ENCODE measurements around the gene MTHFR. TPM values are rescaled to one million over a fixed set of nuclear protein-coding genes. Genes with fewer than 3 reads are reported as not detected.

MTHFR gene
- 3.9 to 4.9 TPM (median 4.0 TPM) in 5 replicates for total RNA-seq (2022; extraction: Qiagen RNA extraction; ENCODE audit: low read depth)

DNA sequence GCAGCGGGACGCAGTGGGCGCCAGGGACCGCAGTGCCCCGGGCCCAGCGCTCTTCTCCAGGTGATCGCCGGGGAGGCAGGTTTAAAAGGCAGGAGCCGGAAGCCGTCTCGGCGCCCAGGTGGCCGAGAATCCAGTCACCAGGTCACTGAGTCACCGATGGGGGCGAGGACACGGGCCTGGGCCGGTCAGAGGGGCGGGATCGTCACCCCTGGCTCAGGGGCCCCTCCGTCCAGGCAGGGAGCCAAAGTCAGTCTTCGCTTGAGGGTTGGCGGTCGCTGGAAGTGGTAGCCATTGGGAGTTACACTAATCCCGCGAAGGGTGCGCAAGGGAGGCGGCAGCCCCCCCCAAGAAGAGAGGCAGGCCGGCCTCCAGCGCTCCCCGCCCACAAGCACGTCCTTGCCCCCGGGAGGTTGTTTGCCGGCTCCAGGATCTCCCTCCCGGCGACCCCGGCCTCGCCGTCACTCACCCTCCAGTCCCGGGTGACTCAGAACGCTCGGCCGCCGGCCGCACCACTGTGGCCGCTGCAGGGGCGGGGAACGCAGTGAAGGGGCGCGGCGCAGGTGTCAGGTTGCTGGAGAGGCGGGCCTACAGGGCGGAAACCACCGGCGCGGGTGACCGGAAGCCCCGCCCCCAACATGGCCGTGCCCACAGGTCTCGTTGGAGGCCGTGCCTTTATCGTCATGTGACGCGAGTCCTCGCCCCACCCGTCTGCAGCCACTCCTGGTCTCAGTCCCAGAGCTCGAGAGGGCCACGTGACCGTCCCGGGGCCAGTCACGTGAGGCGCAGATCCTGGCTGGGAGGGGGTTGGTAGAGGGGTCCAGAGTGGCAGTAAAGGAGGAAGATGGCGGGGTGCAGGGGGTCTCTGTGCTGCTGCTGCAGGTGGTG, at the start of gene MTHFR, which contains the start of gene CLCN6:
Gene MTHFR, minus strand, starts transcription at position 543 of the 885 bp plus-strand sequence. CDS start 2,848 bp downstream, outside the sequence.
Gene CLCN6, plus strand, starts transcription at position 770 of the 885 bp plus-strand sequence. Its CDS starts 72 bp downstream, at position 842.

DNA sequence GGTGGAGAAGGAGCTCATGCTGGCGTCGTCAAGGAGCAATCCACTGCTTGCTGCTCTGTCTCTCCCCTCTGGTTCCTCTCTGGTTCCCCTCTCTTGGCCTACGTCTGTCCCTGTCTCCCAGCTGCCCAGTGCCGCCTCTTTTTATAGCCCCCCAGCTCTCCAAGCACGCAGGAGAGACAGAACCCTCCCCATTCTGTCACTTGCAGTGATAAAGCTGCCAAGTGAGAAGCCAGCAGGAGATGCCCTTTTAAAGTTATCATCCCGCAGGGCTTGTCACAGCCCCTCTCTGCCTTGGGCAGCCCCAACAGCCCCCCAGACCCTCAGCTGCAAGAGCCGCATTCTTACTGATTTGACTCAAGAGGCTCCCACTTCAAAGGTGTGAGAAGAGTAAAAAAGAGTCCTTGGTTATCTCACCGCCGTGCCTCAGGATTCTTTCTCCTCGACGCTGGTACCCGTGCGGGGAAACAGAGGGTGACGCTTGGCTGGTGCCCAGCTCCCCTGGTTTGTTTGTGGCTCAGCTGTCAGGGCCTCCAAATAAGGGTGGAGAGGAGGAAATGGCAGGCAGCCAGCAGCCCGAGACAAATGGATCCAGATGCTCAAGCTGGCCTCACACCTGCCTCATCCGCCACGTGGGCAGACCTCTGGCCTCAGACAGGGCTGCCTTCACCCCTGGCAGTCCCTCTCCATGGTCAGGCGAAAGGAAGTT, 42.1 kb upstream of the MTHFR start, which contains the start of gene NPPA:
Gene NPPA, minus strand, starts transcription at position 117 of the 706 bp plus-strand sequence. Its CDS starts 99 bp downstream, at position 18.

DNA sequence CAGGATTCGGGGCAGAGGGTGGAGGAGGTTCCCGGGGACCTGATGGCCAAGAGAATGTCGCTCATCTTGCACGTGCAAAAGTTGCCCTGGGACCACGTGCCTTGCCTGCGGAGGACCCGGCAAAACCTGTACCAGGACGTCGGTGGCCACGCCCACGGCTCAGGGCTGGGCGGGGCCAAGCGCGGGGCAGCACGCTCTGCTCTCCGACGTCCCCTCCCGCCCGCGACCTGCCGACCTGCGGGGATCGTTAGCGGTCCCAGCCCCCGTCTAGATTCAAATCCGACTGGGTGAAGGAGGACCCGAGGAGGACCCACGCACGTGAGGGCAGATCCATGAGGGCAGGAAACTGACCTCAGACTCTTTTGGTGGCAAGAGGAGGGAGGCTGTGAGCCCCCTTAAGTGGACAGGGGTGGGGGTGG, 43.8 kb downstream of the MTHFR start, which contains the start of gene C1orf167:
Gene C1orf167, plus strand, starts transcription at position 206 of the 419 bp plus-strand sequence. CDS start 2,208 bp downstream, outside the sequence.

DNA sequence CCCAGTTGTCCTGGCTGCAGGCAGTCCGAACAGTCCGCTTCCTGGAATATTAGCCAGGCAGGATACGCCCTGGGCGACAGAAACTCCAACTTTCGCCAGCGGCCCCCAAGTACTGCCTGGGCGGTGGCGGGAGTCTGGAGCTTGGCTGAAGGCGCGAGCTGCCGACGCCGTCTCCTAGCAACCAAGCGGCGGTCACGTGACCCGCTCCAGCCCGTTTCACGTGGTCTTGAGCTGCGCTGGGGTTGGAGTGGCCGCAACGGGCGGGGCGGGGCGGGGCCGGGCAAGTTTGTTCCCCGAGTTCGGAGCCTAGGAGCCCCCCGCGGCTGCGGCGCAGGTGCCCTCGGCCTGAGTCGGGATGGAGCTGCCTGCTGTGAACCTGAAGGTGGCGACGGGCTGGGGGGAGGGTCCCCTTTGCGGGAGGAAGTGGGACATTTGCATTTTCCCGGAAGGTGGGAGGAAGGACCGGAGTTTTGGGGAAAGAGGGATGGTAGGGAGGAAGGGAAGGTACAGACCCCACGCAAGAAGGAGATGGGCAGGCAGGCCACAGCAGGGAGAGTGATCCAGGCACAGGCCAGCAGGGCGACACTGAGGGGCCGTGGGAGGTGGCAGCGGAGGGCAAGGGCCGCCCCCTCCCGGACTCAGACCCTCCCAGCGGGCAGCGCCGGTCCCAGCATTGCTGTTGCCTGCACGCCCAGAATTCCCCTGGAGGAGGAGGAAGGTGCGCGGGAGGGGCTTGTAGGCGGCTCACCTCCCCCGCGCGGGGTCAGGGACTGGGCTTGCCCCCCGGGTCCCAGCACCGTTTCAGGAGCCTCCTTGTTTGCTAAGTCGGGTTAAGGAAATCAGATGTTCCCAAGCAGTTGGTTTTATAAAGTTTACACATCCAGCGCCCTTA, 69.7 kb downstream of the MTHFR start, which contains the start of gene AGTRAP:
Gene AGTRAP, plus strand, starts transcription at position 283 of the 892 bp plus-strand sequence. Its CDS starts 73 bp downstream, at position 356.

Other genes starting within 250 kb of the MTHFR start
- 6.3 to 9.6 TPM (median 9.2 TPM) in 5 replicates for gene FBXO2, start 151.5 kb downstream of the MTHFR start, total RNA-seq (2022; extraction: Qiagen RNA extraction; ENCODE audit: low read depth)
- gene FBXO44, start 151.1 kb downstream of the MTHFR start, total RNA-seq (2022; extraction: Qiagen RNA extraction; ENCODE audit: low read depth) = 12.8 to 16.8 TPM (median 15.9 TPM) in 5 replicates
- 5.9 to 9.4 TPM (median 8.5 TPM) in 5 replicates for gene FBXO6, start 141.8 kb downstream of the MTHFR start, total RNA-seq (2022; extraction: Qiagen RNA extraction; ENCODE audit: low read depth)
- 45.4 to 53.3 TPM (median 51.3 TPM) in 5 replicates for gene MAD2L2, start 124.8 kb downstream of the MTHFR start, total RNA-seq (2022; extraction: Qiagen RNA extraction; ENCODE audit: low read depth)
- gene DRAXIN, start 114.3 kb downstream of the MTHFR start, total RNA-seq (2022; extraction: Qiagen RNA extraction; ENCODE audit: low read depth) = 0.03 to 0.14 TPM (median 0.07 TPM) in 5 replicates
- 77.2 to 116 TPM (median 99.3 TPM) in 5 replicates for gene AGTRAP, start 69.8 kb downstream of the MTHFR start, total RNA-seq (2022; extraction: Qiagen RNA extraction; ENCODE audit: low read depth)
- gene C1orf167, start 43.8 kb downstream of the MTHFR start, total RNA-seq (2022; extraction: Qiagen RNA extraction; ENCODE audit: low read depth) = not detected in 5 replicates
- gene CLCN6, start 227 bp upstream of the MTHFR start, total RNA-seq (2022; extraction: Qiagen RNA extraction; ENCODE audit: low read depth) = 4.7 to 6.7 TPM (median 5.3 TPM) in 5 replicates
- not detected in 5 replicates for gene NPPA, start 41.8 kb upstream of the MTHFR start, total RNA-seq (2022; extraction: Qiagen RNA extraction; ENCODE audit: low read depth)
- gene NPPB, start 53.0 kb upstream of the MTHFR start, total RNA-seq (2022; extraction: Qiagen RNA extraction; ENCODE audit: low read depth) = 0.24 TPM in 1 of 5 replicates, not detected in the others
- gene KIAA2013, start 120.5 kb upstream of the MTHFR start, total RNA-seq (2022; extraction: Qiagen RNA extraction; ENCODE audit: low read depth) = 30.1 to 47.4 TPM (median 45.3 TPM) in 5 replicates
- gene PLOD1, start 128.8 kb upstream of the MTHFR start, total RNA-seq (2022; extraction: Qiagen RNA extraction; ENCODE audit: low read depth) = 69.4 to 85.4 TPM (median 79.5 TPM) in 5 replicates
- gene MFN2, start 174.5 kb upstream of the MTHFR start, total RNA-seq (2022; extraction: Qiagen RNA extraction; ENCODE audit: low read depth) = 31.6 to 36.8 TPM (median 32.3 TPM) in 5 replicates
- gene MIIP, start 213.5 kb upstream of the MTHFR start, total RNA-seq (2022; extraction: Qiagen RNA extraction; ENCODE audit: low read depth) = 11.7 to 15.5 TPM (median 13.0 TPM) in 5 replicates